ENCODE data around the gene ENO2.

DNA sequence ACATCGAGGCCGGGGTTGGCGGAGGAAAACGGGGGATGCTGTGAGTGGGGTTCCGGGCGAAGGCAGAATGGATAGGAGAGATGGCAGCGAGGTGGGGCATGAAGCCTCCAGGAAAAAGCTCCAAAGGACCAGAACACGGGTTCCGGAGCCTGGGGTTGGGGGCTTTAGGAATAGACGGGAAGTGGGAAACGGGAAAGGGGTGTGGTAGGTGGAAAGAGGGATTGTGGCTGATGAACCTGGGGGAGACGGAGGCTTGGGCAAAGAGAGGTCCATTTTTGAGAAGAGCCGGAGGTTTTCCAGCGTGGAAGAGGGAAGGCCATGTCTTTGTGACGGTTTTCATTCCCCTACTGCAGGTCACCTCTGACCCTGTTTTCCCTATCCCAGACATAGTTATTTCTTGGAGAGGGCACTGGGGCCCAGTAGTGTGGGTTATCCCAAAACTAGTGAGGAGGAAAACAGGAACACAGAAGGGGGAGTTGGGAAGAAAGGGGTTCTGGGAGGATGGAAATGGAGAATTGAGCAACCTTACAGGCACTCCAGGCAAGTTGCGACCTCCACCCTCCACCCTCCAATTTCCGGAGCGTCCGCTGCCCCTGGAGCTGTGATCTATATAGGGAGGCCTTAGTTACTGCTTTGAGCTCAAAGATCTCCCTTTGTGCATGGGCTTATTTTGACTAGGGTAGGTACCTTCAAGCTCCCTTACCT is 14.5 kb downstream of the ENO2 start:
- TF ChIP-seq, protein P1, sequence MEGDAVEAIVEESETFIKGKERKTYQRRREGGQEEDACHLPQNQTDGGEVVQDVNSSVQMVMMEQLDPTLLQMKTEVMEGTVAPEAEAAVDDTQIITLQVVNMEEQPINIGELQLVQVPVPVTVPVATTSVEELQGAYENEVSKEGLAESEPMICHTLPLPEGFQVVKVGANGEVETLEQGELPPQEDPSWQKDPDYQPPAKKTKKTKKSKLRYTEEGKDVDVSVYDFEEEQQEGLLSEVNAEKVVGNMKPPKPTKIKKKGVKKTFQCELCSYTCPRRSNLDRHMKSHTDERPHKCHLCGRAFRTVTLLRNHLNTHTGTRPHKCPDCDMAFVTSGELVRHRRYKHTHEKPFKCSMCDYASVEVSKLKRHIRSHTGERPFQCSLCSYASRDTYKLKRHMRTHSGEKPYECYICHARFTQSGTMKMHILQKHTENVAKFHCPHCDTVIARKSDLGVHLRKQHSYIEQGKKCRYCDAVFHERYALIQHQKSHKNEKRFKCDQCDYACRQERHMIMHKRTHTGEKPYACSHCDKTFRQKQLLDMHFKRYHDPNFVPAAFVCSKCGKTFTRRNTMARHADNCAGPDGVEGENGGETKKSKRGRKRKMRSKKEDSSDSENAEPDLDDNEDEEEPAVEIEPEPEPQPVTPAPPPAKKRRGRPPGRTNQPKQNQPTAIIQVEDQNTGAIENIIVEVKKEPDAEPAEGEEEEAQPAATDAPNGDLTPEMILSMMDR (IDR thresholded peaks at IDR 0.05; ENCODE audit: low read length): no peak
- TF ChIP-seq EZH2 (IDR thresholded peaks at IDR 0.05; ENCODE audit: borderline replicate concordance, low read length): no peak
